ENCODE measurements around the gene DMD.

Gene DMD

GRCh38 chrX:31743004-31743403, 1468.3 kb downstream of the DMD start:
- no peak overlapping the region for H2AFZ ChIP-seq (ENCODE audit: low read length)
- no peak for TF ChIP-seq CTCF (conservative IDR thresholded peaks at IDR 0.05; ENCODE audit: low read length)
- TF ChIP-seq EZH2phosphoT487 (IDR thresholded peaks at IDR 0.05; ENCODE audit: borderline replicate concordance) = no peak
- H3K79me2 ChIP-seq (ENCODE audit: insufficient read depth, low read length) = no peaks in the 10 kb centered on the region
- no peak overlapping the region for H3K9ac ChIP-seq (ENCODE audit: low read depth, low read length, poor library complexity, severe bottlenecking)
- H3K36me3 ChIP-seq (ENCODE audit: insufficient read depth, low read length) = no peaks in the 10 kb centered on the region
- no peaks in the 10 kb centered on the region for H3K4me1 ChIP-seq (ENCODE audit: insufficient read depth, low read length, poor library complexity, severe bottlenecking)
- no peaks in the 10 kb centered on the region for H3K9me2 ChIP-seq (replicated peaks; ENCODE audit: low read depth, low read length)
- H3F3A ChIP-seq (ENCODE audit: low read depth) = no peaks in the 10 kb centered on the region
- H3K4me3 ChIP-seq (ENCODE audit: low read length, poor library complexity, severe bottlenecking) = no peak overlapping the region
- no peaks in the 10 kb centered on the region for H3K9me3 ChIP-seq (ENCODE audit: insufficient read depth, low read depth, low read length)
- H3K27me3 ChIP-seq (ENCODE audit: insufficient read depth, low read length, poor library complexity, severe bottlenecking) = no peaks in the 10 kb centered on the region
- no peaks in the 10 kb centered on the region for H4K20me1 ChIP-seq (ENCODE audit: insufficient read depth, low read length, poor library complexity, severe bottlenecking)
- no peak overlapping the region for H3K4me2 ChIP-seq (ENCODE audit: low read depth, low read length, poor library complexity, severe bottlenecking)

- no peaks in the 10 kb centered on the region for H3K4me1 ChIP-seq (ENCODE audit: insufficient read depth, low read length, poor library complexity, severe bottlenecking)
- H4K20me1 ChIP-seq (ENCODE audit: insufficient read depth, low read length, poor library complexity, severe bottlenecking) = no peaks in the 10 kb centered on the region
- no peak overlapping the region for H3K4me3 ChIP-seq (ENCODE audit: low read length, poor library complexity, severe bottlenecking)
- H3F3A ChIP-seq (ENCODE audit: low read depth) = no peaks in the 10 kb centered on the region
- H3K36me3 ChIP-seq (ENCODE audit: insufficient read depth, low read length) = no peaks in the 10 kb centered on the region
- no peaks in the 10 kb centered on the region for H3K9me3 ChIP-seq (ENCODE audit: insufficient read depth, low read depth, low read length)
- H3K4me2 ChIP-seq (ENCODE audit: low read depth, low read length, poor library complexity, severe bottlenecking) = no peak overlapping the region
- no peak overlapping the region for H3K9ac ChIP-seq (ENCODE audit: low read depth, low read length, poor library complexity, severe bottlenecking)
- no peak for TF ChIP-seq CTCF (conservative IDR thresholded peaks at IDR 0.05; ENCODE audit: low read length)
- no peak for TF ChIP-seq EZH2phosphoT487 (IDR thresholded peaks at IDR 0.05; ENCODE audit: borderline replicate concordance)
- no peak overlapping the region for H2AFZ ChIP-seq (ENCODE audit: low read length)
- H3K27me3 ChIP-seq (ENCODE audit: insufficient read depth, low read length, poor library complexity, severe bottlenecking) = no peaks in the 10 kb centered on the region
- H3K9me2 ChIP-seq (replicated peaks; ENCODE audit: low read depth, low read length) = no peaks in the 10 kb centered on the region
- no peaks in the 10 kb centered on the region for H3K79me2 ChIP-seq (ENCODE audit: insufficient read depth, low read length)
These were observed 1493.9 kb downstream of the DMD start for GRCh38 chrX:31717474-31717873.

- no peaks in the 10 kb centered on the region for H3K9me2 ChIP-seq (replicated peaks; ENCODE audit: low read depth, low read length)
- H3K79me2 ChIP-seq (ENCODE audit: insufficient read depth, low read length) = no peaks in the 10 kb centered on the region
- H2AFZ ChIP-seq (ENCODE audit: low read length) = no peak overlapping the region
- H3K9ac ChIP-seq (ENCODE audit: low read depth, low read length, poor library complexity, severe bottlenecking) = no peak overlapping the region
- H3K9me3 ChIP-seq (ENCODE audit: insufficient read depth, low read depth, low read length) = no peaks in the 10 kb centered on the region
- TF ChIP-seq CTCF (conservative IDR thresholded peaks at IDR 0.05; ENCODE audit: low read length) (no peak), EZH2phosphoT487 (IDR thresholded peaks at IDR 0.05; ENCODE audit: borderline replicate concordance) (no peak)
- H3F3A ChIP-seq (ENCODE audit: low read depth) = no peaks in the 10 kb centered on the region
- H3K4me2 ChIP-seq (ENCODE audit: low read depth, low read length, poor library complexity, severe bottlenecking) = no peak overlapping the region
- no peaks in the 10 kb centered on the region for H4K20me1 ChIP-seq (ENCODE audit: insufficient read depth, low read length, poor library complexity, severe bottlenecking)
- no peak overlapping the region for H3K4me3 ChIP-seq (ENCODE audit: low read length, poor library complexity, severe bottlenecking)
- H3K27me3 ChIP-seq (ENCODE audit: insufficient read depth, low read length, poor library complexity, severe bottlenecking) = no peaks in the 10 kb centered on the region
- H3K4me1 ChIP-seq (ENCODE audit: insufficient read depth, low read length, poor library complexity, severe bottlenecking) = no peaks in the 10 kb centered on the region
- H3K36me3 ChIP-seq (ENCODE audit: insufficient read depth, low read length) = no peaks in the 10 kb centered on the region
These were observed 1495.7 kb downstream of the DMD start for GRCh38 chrX:31715675-31716074.
